ENCODE results near the gene MAP3K5. TPM values are rescaled to one million over a fixed set of nuclear protein-coding genes. Genes with fewer than 3 reads are reported as not detected.

Gene MAP3K5
- total RNA-seq, 4 donors from 2014 or later = 18.7 to 24.1 (median 20.7) TPM

- intact Hi-C loops (cut with DNase I) = no loop called here
- peaks cover 13 to 42% (median 32%) of the 10 kb centered on the region in 4 donors for H3K4me1 ChIP-seq
- no peaks in the 10 kb centered on the region for H3K27me3 ChIP-seq
- no peak overlapping the region for H3K27ac ChIP-seq (replicated peaks in 1 of 4)
- H3K9me3 ChIP-seq = no peaks in the 10 kb centered on the region
- no peak for TF ChIP-seq POLR2A (IDR thresholded peaks at IDR 0.05; ENCODE audit: low read depth)
- peak in 1 of 2 donors; percentile 23 for TF ChIP-seq POLR2AphosphoS5 (IDR thresholded peaks at IDR 0.05)
- 69% methylated on average over 6 of the region's 6 CpGs for WGBS
- no peaks in the 10 kb centered on the region for H3K36me3 ChIP-seq
- H3K4me3 ChIP-seq = no peak overlapping the region
- DNase-seq (ENCODE audit: extremely low spot score) = no peak
Observed at GRCh38 chr6:136774228-136775041, 17.8 kb downstream of the MAP3K5 start.

DNA sequence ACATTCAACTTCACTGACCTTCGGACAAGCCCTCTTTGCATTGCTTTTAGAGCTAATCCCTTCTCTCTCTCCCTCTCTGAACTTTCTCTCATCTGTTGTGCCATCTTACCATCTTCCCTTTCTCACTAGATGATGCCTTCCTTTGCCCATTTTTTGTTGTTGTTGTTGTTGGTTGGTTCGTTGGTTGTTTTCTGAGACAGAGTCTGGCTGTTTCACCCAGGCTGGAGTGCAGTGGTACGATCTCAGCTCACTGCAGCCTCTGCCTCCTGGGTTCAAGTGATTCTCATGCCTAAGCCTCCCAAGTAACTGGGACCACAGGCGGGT is 18.8 kb downstream of the MAP3K5 start:
- H3K27ac ChIP-seq (replicated peaks in 1 of 4) = peak overlapping the region in 2 of 4 donors; percentile 1 to 6
- WGBS = 97% methylated on average over 4 of the region's 4 CpGs
- H3K4me1 ChIP-seq = peaks cover 13 to 42% (median 32%) of the 10 kb centered on the region in 4 donors
- no peak for DNase-seq (ENCODE audit: extremely low spot score)
- no peaks in the 10 kb centered on the region for H3K27me3 ChIP-seq
- TF ChIP-seq POLR2A (IDR thresholded peaks at IDR 0.05; ENCODE audit: low read depth) (no peak), EP300 (IDR thresholded peaks at IDR 0.05) (no peak), CTCF (IDR thresholded peaks at IDR 0.05) (no peak), POLR2AphosphoS5 (IDR thresholded peaks at IDR 0.05) (no peak)
- H3K9me3 ChIP-seq = no peaks in the 10 kb centered on the region
- H3K4me3 ChIP-seq = no peak overlapping the region
- intact Hi-C loops (cut with DNase I) = no loop called here
- no peaks in the 10 kb centered on the region for H3K36me3 ChIP-seq

DNA sequence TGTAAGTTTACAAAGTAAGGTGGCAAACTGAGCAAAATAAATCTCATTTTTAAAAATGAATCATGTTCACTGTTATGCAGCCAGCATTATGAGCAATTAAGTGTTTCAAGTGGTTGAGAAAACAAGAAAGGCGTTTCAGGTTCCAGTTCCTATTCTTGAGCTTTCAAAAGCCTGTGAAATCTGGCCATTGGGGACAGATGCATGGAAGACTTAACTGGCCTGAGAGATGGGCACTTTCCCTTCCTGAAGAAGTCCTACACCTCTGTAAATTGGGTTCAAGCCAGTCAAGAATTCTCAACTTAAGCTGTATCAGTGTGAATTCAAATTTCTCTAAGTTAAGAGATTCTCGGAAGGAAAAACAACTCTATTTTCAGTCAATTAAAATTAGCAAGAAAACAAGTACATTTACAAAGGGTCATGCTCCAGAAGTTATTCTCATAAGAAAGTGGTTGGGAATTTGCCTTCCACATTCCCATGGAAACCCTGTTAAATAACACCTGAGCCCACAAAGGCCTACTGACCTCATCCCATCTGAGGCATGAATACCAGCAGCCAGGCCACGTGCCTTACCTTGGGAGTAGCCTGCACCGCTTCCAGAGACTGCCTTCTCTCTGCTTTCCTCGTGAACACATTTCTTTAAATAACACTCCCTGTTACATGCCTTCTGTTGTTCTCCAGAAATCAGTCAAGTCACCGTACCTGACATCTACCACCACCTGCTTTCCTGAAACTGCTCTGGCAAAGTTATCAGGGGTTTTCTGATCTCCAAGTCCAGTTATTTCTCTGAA is 19.4 kb downstream of the MAP3K5 start:
- H3K27me3 ChIP-seq = no peaks in the 10 kb centered on the region
- peak overlapping the region in 2 of 4 donors; percentile 1 to 6 for H3K27ac ChIP-seq (replicated peaks in 1 of 4)
- 84% methylated on average over 6 of the region's 6 CpGs for WGBS
- no peaks in the 10 kb centered on the region for H3K36me3 ChIP-seq
- no peaks in the 10 kb centered on the region for H3K9me3 ChIP-seq
- H3K4me1 ChIP-seq = peaks cover 13 to 42% (median 32%) of the 10 kb centered on the region in 4 donors
- no peak for DNase-seq (ENCODE audit: extremely low spot score)
- no peak overlapping the region for H3K4me3 ChIP-seq
- TF ChIP-seq EP300 (IDR thresholded peaks at IDR 0.05) = no peak
- no peak for TF ChIP-seq POLR2A (IDR thresholded peaks at IDR 0.05; ENCODE audit: low read depth)
- TF ChIP-seq CTCF (IDR thresholded peaks at IDR 0.05) = no peak
- TF ChIP-seq POLR2AphosphoS5 (IDR thresholded peaks at IDR 0.05) = no peak
- intact Hi-C loops (cut with DNase I) = no loop called here

- no peaks in the 10 kb centered on the region for H3K27me3 ChIP-seq
- DNase-seq (ENCODE audit: extremely low spot score) = no peak
- no peak overlapping the region for H3K27ac ChIP-seq (replicated peaks in 1 of 4)
- peaks cover 17 to 46% (median 39%) of the 10 kb centered on the region in 4 donors for H3K4me1 ChIP-seq
- 73% methylated on average over 2 of the region's 2 CpGs for WGBS
- intact Hi-C loops (cut with DNase I) = no loop called here
- TF ChIP-seq POLR2AphosphoS5 (IDR thresholded peaks at IDR 0.05) (no peak), POLR2A (IDR thresholded peaks at IDR 0.05; ENCODE audit: low read depth) (no peak), CTCF (IDR thresholded peaks at IDR 0.05) (no peak), EP300 (IDR thresholded peaks at IDR 0.05) (no peak)
- no peaks in the 10 kb centered on the region for H3K36me3 ChIP-seq
- H3K9me3 ChIP-seq = no peaks in the 10 kb centered on the region
- H3K4me3 ChIP-seq = no peak overlapping the region
Observed at GRCh38 chr6:136771306-136771705, 21.0 kb downstream of the MAP3K5 start.

DNA sequence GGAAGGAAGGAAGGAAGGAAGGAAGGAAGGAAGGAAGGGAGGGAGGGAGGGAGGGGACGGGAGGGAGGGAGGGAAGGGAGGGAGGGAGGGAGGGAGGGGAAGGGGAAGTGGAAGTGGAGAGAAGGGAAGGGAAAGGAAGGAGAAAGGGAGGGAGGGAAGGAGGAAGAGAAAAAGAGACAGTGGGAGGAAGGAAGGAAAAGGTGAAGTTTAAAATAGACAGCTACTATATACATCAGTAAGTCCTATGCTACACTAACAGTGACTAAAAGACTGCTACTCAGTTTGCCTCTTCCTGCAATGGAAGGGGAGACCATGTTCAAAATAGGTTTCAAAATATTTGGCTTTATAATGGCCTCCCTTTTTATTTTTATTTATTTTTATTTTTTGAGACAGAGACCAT is 22.5 kb downstream of the MAP3K5 start:
- Histone ChIP-seq H3K27ac (replicated peaks in 1 of 4) (no peak overlapping the region), H3K4me1 (peaks cover 21 to 48% (median 40%) of the 10 kb centered on the region in 4 donors), H3K27me3 (no peaks in the 10 kb centered on the region), H3K9me3 (no peaks in the 10 kb centered on the region), H3K4me3 (no peak overlapping the region), H3K36me3 (no peaks in the 10 kb centered on the region)
- intact Hi-C loops (cut with DNase I) = no loop called here
- TF ChIP-seq EP300 (IDR thresholded peaks at IDR 0.05) (no peak), POLR2AphosphoS5 (IDR thresholded peaks at IDR 0.05) (no peak), CTCF (IDR thresholded peaks at IDR 0.05) (no peak), POLR2A (IDR thresholded peaks at IDR 0.05; ENCODE audit: low read depth) (no peak)
- no peak for DNase-seq (ENCODE audit: extremely low spot score)
- WGBS = 57% methylated on average over 1 of the region's 1 CpG
